HepG2 (cell line): ENCODE results near the gene ARL16. TPM values are rescaled to one million over a fixed set of nuclear protein-coding genes. Genes with fewer than 3 reads are reported as not detected.
A peak's percentile ranks its signal among the peaks of the same experiment; 100 is the strongest.

Experiments
- ARNT2 ChIP-seq: sonication (generic); formaldehyde crosslinking; IDR thresholded peaks from 2 replicates; pipeline ENCODE4 v1.8.0; 2022; ENCODE audit warnings: mild to moderate bottlenecking, low read depth, missing genetic modification reagents, moderate library complexity
- ELF3 ChIP-seq: IDR thresholded peaks from 2 replicates; pipeline ENCODE4 v1.6.1; 2016; ENCODE audit warnings: missing genetic modification reagents, missing compliant biosample characterization
- MEIS2 ChIP-seq: sonication (generic); formaldehyde crosslinking; IDR thresholded peaks from 2 replicates; pipeline ENCODE4 v1.9.0; 2021; ENCODE audit warnings: mild to moderate bottlenecking, missing genetic modification reagents
- NFYC ChIP-seq: IDR thresholded peaks from 2 replicates; pipeline ENCODE4 v1.6.1; 2016; ENCODE audit warnings: missing genetic modification reagents, missing compliant biosample characterization
- REL ChIP-seq: sonication (generic); formaldehyde crosslinking; conservative IDR thresholded peaks from 2 replicates; pipeline ENCODE4 v1.8.0; 2022; ENCODE audit warnings: mild to moderate bottlenecking, missing genetic modification reagents, moderate library complexity
- SIX1 ChIP-seq: sonication (generic); formaldehyde crosslinking; IDR thresholded peaks from 2 replicates; pipeline ENCODE4 v1.4.0; 2020; ENCODE audit warnings: missing genetic modification reagents, borderline replicate concordance
- SNAI1 ChIP-seq: sonication (generic); formaldehyde crosslinking; IDR thresholded peaks from 2 replicates; pipeline ENCODE4 v1.5.0; 2020; ENCODE audit warnings: mild to moderate bottlenecking, missing genetic modification reagents, borderline replicate concordance
- SNAPC5 ChIP-seq: sonication (generic); formaldehyde crosslinking; IDR thresholded peaks from 2 replicates; pipeline ENCODE4 v1.8.1; 2023; ENCODE audit warnings: mild to moderate bottlenecking, missing genetic modification reagents, borderline replicate concordance
- WIZ ChIP-seq: sonication (generic); formaldehyde crosslinking; IDR thresholded peaks from 2 replicates; pipeline ENCODE4 v1.5.1; 2020; ENCODE audit warnings: mild to moderate bottlenecking, missing genetic modification reagents
- ZBTB7B ChIP-seq: sonication (generic); formaldehyde crosslinking; IDR thresholded peaks from 2 replicates; pipeline ENCODE4 v1.4.0; 2020; ENCODE audit warnings: missing genetic modification reagents
- ZNF12 ChIP-seq: sonication (generic); formaldehyde crosslinking; IDR thresholded peaks from 2 replicates; pipeline ENCODE4 v1.5.0; 2020; ENCODE audit warnings: missing genetic modification reagents
- ZNF180 ChIP-seq: sonication (generic); formaldehyde crosslinking; IDR thresholded peaks from 2 replicates; pipeline ENCODE4 v1.4.0; 2020; ENCODE audit warnings: low read depth, missing genetic modification reagents, borderline replicate concordance
- ZNF3 ChIP-seq: IDR thresholded peaks from 2 replicates; pipeline ENCODE4 v1.7.0; 2017; ENCODE audit warnings: inconsistent platforms
- ZNF354B ChIP-seq: sonication (generic); formaldehyde crosslinking; IDR thresholded peaks from 2 replicates; pipeline ENCODE4 v1.8.0; 2022; ENCODE audit warnings: mild to moderate bottlenecking, missing genetic modification reagents
- ZNF597 ChIP-seq: sonication (generic); formaldehyde crosslinking; IDR thresholded peaks from 2 replicates; pipeline ENCODE4 v1.5.0; 2020; ENCODE audit warnings: missing genetic modification reagents
- ZNF607 ChIP-seq: sonication (generic); formaldehyde crosslinking; IDR thresholded peaks from 2 replicates; pipeline ENCODE4 v1.5.1; 2020; ENCODE audit warnings: missing genetic modification reagents, mild to moderate bottlenecking, borderline replicate concordance
- ZNF619 ChIP-seq: sonication (generic); formaldehyde crosslinking; IDR thresholded peaks from 2 replicates; pipeline ENCODE4 v1.4.0; 2020; ENCODE audit warnings: mild to moderate bottlenecking, missing genetic modification reagents
- ZNF674 ChIP-seq: sonication (generic); formaldehyde crosslinking; IDR thresholded peaks from 2 replicates; pipeline ENCODE4 v1.5.0; 2020; ENCODE audit warnings: low read depth, mild to moderate bottlenecking, missing genetic modification reagents
- polyA plus RNA-seq, 8 experiments: library from polyadenylated mRNA; depleted of rRNA in 3 of 8; stranded (reverse) in 7 of 8; unstranded in 1 of 8; fragments of >200 nt; fragmentation: Illumina TruSeq in 4 of 8; extraction: Trizol in 4 of 8; gene quantifications; 2 replicates each; pipeline versions ENCODE4 v1.2.1 to v1.2.3, GENCODE V29; 2011 to 2016; ENCODE audit warnings: low read depth in 4 of 8, missing spikeins in 1 of 8, mixed read lengths in 1 of 8; ENCODE audit not compliant: insufficient read depth in 1 of 8
- total RNA-seq, 5 experiments: library from RNA; depleted of rRNA; stranded (reverse); fragments of >200 nt; fragmentation: Illumina TruSeq; extraction: Trizol; gene quantifications; 2 replicates each; pipeline ENCODE4 v1.2.3, GENCODE V29; 2016; ENCODE audit warnings: low read depth in 1 of 5
- TF ChIP-seq, protein P1 (sequence below): sonication (generic); formaldehyde crosslinking; IDR thresholded peaks from 2 replicates; pipeline ENCODE4 v1.8.1; 2022; ENCODE audit warnings: low read depth, mild to moderate bottlenecking, missing genetic modification reagents
- TF ChIP-seq, protein P2 (sequence below): IDR thresholded peaks from 2 replicates; pipeline ENCODE4 v1.6.1; 2016; ENCODE audit warnings: missing genetic modification reagents, missing compliant biosample characterization
- TF ChIP-seq, protein P3 (sequence below): sonication (generic); formaldehyde crosslinking; IDR thresholded peaks from 2 replicates; pipeline ENCODE4 v1.8.0; 2023; ENCODE audit warnings: mild to moderate bottlenecking, missing genetic modification reagents

Gene ARL16
- total and polyA plus RNA-seq, 2 of the 13 experiments (the other 11 are each of a cell fraction or from before 2014, with no cell fraction given) = 20.8 to 30.8 TPM

DNA sequence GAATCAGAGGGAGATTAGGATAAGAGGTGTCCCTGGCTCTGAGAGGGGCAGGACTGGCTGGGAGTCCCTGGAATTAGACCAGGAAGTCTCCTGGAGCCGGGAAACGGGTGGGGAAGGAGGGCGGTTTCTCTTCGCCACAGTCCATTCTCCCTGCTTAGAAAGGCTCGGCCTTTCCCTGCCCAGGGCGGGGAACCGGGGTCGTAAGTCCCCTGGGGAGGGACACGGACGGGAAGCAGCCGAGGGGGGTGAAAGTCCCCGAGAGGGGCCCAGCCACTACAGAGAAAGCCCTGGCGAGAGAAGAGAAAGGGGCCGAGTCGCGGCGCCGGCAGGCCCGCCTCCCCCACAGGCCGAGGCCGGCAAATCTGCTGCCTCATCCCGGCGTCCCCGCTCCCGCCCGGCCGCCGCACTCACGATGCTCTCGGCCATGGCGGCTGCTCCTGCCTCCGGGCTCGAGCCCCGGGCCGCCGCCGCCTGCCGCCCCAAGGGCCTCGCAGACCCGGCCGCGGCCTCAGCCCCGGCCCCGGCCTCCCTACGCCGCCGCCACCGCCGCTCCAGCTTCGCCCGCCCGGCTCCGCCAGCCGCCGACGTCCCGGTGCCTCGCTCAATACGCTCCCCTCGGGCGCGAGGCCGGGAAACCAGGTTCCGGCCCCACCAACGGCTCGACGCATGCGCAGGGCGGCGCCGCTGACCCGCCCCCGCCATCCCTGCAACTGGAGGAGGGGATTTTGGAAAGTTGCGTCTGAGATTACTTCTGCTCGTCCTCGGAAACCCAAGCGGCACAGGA is 46.9 kb downstream of the ARL16 start, which contains the start of the genes NPLOC4 and TSPAN10 (continued):
- TF ChIP-seq, protein P1, sequence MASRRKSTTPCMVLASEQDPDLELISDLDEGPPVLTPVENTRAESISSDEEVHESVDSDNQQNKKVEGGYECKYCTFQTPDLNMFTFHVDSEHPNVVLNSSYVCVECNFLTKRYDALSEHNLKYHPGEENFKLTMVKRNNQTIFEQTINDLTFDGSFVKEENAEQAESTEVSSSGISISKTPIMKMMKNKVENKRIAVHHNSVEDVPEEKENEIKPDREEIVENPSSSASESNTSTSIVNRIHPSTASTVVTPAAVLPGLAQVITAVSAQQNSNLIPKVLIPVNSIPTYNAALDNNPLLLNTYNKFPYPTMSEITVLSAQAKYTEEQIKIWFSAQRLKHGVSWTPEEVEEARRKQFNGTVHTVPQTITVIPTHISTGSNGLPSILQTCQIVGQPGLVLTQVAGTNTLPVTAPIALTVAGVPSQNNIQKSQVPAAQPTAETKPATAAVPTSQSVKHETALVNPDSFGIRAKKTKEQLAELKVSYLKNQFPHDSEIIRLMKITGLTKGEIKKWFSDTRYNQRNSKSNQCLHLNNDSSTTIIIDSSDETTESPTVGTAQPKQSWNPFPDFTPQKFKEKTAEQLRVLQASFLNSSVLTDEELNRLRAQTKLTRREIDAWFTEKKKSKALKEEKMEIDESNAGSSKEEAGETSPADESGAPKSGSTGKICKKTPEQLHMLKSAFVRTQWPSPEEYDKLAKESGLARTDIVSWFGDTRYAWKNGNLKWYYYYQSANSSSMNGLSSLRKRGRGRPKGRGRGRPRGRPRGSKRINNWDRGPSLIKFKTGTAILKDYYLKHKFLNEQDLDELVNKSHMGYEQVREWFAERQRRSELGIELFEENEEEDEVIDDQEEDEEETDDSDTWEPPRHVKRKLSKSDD = peak; percentile 37; the same call in 1 of the 2 replicates
- TF ChIP-seq WIZ (CRISPR knock-in tag) (0 out of 2 replicates have a peak, but pooled peaks have one; percentile 50), ZNF3 (CRISPR knock-in tag) (0 out of 2 replicates have a peak, but pooled peaks have one; percentile 17), ZBTB7B (peak; percentile 48), SNAI1 (CRISPR knock-in tag) (0 out of 2 replicates have a peak, but pooled peaks have one; percentile 38), ZNF619 (CRISPR knock-in tag) (no peak), SNAPC5 (CRISPR knock-in tag) (no peak), NFYC (CRISPR knock-in tag) (peak; percentile 68), REL (CRISPR knock-in tag) (peak; percentile 85), SIX1 (CRISPR knock-in tag) (peak; percentile 74; the same call in 1 of the 2 replicates), ELF3 (CRISPR knock-in tag) (peak; percentile 71), ZNF180 (CRISPR knock-in tag) (no peak), ARNT2 (CRISPR knock-in tag) (0 out of 2 replicates have a peak, but pooled peaks have one; percentile 74), ZNF12 (CRISPR knock-in tag) (peak; percentile 78), MEIS2 (CRISPR knock-in tag) (peak; percentile 91), ZNF607 (CRISPR knock-in tag) (peak; percentile 62), ZNF354B (CRISPR knock-in tag) (no peak), ZNF674 (no peak), ZNF597 (CRISPR knock-in tag) (no peak)
- TF ChIP-seq, protein P2, sequence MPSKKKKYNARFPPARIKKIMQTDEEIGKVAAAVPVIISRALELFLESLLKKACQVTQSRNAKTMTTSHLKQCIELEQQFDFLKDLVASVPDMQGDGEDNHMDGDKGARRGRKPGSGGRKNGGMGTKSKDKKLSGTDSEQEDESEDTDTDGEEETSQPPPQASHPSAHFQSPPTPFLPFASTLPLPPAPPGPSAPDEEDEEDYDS = peak; percentile 47; the same call in 1 of the 2 replicates
- TF ChIP-seq, protein P3, sequence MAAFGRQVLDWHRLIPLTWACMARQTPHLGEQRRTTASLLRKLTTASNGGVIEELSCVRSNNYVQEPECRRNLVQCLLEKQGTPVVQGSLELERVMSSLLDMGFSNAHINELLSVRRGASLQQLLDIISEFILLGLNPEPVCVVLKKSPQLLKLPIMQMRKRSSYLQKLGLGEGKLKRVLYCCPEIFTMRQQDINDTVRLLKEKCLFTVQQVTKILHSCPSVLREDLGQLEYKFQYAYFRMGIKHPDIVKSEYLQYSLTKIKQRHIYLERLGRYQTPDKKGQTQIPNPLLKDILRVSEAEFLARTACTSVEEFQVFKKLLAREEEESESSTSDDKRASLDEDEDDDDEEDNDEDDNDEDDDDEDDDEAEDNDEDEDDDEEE (CRISPR knock-in tag) = peak; percentile 70; the same call in 1 of the 2 replicates
